HG03565 (cell line): Measurements from ENCODE around the gene CDH23.

Experiments used
- ATAC-seq: cut with Tn5 transposase; IDR thresholded peaks from one replicate; pipeline ENCODE4 v1.9.1; 2021; ENCODE audit warnings: mild to moderate bottlenecking, moderate library complexity; ENCODE audit not compliant: unreplicated experiment

The CDH23 gene

GRCh38 chr10:71615538-71616329 lies 219.0 kb downstream of the CDH23 start:
- ATAC-seq = no peak

GRCh38 chr10:71616817-71617654 lies 220.3 kb downstream of the CDH23 start:
- no peak for ATAC-seq

DNA sequence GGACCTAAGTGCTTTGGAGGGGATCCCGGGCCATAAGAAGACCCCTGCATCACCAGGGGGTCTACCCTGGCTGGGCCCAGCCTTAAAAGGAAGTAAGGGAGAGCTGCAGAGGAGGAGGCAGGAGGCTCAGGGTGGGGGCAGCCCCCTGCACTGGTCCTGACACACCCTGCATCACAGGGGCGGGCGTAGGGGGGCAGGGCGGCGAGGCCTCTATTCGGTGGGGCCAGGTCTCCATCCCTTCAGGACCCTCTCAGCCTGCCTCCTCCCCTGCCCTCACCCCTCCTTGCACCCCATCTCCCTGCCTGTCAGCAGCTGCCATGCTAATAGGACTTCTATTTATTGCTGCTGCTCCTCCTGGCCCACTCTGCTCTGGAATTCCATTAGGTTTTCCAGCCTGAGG lies 221.5 kb downstream of the CDH23 start:
- no peak for ATAC-seq

GRCh38 chr10:71618598-71618997 lies 221.9 kb downstream of the CDH23 start:
- ATAC-seq = no peak

DNA sequence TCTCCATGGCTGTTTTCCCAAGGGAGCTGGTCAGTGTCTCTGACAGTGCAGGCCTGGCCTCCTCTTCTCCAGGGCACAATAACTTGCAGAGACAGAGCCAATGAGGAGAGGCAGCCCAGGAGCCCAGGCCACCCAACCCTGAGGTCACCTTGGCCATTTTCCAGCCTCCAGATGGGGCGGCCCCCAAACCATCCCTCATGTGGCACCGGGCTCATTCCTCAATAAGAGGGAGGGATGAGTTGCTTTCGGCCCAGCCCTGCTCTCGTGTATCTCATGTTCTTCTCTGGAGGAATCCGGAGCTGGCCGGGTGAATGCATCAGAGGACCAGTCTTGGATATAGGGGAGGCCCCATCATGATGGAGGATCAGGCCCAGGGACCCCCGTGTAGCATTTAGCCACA lies 223.9 kb downstream of the CDH23 start:
- ATAC-seq = no peak

DNA sequence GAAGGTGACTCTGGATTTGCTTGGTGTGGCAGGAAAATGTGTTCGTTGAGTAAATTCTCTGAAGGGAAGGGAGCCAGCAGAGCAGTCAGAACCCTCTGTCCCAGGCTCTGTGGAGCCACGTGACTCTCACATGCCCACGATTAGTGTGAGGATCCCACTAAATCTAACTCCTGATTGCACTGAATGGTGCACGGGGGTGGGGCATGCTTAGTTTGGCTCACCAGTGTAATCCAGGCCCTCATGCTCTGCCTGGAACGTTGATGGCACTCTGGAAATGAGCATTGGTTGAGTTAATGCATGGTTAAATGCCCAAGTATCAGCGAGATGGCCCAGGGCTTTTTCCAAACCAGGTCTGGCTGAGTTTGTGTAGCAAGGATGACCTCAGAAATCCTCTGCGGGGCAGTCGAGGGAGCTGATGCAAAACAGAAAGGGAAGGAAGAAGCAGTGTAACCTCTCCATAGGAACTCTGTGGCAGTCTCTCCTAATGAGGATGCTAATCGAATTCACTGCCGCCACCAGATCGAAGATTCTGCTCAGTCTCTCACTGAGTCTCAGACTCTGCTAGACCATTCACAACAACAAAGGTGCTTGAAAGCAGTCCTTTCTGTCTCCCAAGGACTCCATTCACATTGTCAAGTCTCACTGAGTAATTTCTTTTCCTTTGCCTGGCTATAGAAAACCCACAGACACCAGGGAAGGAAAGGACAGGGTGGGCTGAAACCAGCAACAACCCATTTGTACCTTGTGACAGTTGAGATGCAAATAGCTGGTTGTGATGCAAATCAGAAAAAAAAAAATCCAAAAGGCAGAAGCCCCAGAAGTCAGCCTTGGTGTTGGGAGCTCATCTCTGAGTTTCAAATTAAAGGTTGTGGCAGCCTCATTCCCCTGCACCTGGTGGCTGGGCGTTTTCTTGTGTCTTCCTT lies 224.8 kb downstream of the CDH23 start:
- ATAC-seq = no peak

- no peak for ATAC-seq
These were observed 225.4 kb downstream of the CDH23 start for GRCh38 chr10:71622154-71622526.

GRCh38 chr10:71622616-71623015 lies 225.9 kb downstream of the CDH23 start:
- ATAC-seq = no peak

- ATAC-seq = no peak
These were observed 226.6 kb downstream of the CDH23 start for GRCh38 chr10:71623098-71623985.

DNA sequence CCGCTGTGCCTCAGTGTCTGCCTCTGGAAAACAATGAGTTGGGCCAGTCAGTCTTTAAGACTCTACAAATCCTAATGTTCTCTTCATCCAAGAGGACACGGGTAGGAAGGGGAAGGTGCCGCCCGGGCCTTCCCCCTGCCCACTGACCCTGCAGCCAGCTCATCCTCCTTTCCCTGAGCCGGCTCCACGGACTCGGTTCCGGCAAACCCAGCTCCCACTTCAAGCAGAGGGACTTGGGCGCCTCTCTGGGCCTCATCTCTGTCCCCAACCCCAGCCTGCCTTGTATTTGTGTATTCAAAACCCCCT lies 227.2 kb downstream of the CDH23 start:
- ATAC-seq = no peak

DNA sequence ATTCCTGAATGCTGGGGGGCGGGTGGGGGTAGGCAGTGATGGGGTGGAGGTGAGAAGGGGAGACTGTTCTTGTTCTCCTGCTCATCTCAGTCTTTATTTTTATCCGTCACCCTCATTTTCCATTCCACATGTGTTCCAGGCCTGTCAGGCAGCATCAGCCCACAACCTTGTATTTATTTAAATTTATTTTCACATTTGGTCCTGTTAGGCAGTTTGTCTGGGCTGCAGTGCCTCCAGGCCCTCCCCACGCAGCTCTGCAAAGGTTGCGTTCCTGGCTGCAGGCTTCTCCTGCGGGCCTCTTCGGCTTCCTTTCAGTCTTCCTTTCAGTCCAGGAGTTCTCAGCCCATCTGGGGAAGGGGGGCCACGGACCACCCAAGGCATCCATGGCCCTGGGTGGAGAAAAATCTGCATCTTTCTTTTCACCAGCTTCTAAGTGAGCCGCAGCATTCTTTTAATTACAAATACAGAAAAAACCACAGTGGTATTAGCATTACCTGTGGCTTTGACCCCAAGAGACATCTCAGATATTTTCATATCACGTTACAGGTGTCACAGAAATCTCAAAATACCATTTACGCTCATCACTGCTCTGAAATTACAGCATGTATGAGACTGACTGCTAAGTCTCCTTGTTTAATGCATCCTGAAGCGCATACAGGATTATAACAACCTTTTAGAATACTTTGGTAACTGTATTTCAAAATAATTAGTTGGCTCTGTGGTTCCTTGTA lies 228.9 kb downstream of the CDH23 start:
- no peak for ATAC-seq

GRCh38 chr10:71627230-71627939 lies 230.7 kb downstream of the CDH23 start:
- no peak for ATAC-seq

- no peak for ATAC-seq
These were observed 231.2 kb downstream of the CDH23 start for GRCh38 chr10:71627956-71628355.

DNA sequence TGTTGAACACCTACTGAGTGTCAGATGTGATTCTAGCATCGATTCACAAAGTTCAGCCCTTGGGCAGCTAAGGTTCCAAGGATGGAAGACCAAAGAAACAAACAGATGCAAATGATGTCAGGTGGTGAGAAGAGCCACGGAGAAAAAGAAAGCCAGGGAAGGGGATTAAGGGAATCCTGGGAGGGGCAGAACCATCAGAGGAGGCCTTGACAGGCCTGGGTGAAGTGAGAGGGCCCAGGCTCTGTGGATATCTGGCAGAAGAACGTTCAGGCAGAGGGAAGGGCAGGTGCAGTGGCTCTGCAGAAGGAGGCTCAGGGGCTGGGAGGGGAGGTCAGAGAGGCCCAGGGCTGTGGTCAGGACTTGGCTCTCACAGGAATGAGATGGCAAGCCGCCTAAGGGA lies 232.4 kb downstream of the CDH23 start:
- no peak for ATAC-seq

GRCh38 chr10:71630168-71630567 lies 233.4 kb downstream of the CDH23 start:
- no peak for ATAC-seq

DNA sequence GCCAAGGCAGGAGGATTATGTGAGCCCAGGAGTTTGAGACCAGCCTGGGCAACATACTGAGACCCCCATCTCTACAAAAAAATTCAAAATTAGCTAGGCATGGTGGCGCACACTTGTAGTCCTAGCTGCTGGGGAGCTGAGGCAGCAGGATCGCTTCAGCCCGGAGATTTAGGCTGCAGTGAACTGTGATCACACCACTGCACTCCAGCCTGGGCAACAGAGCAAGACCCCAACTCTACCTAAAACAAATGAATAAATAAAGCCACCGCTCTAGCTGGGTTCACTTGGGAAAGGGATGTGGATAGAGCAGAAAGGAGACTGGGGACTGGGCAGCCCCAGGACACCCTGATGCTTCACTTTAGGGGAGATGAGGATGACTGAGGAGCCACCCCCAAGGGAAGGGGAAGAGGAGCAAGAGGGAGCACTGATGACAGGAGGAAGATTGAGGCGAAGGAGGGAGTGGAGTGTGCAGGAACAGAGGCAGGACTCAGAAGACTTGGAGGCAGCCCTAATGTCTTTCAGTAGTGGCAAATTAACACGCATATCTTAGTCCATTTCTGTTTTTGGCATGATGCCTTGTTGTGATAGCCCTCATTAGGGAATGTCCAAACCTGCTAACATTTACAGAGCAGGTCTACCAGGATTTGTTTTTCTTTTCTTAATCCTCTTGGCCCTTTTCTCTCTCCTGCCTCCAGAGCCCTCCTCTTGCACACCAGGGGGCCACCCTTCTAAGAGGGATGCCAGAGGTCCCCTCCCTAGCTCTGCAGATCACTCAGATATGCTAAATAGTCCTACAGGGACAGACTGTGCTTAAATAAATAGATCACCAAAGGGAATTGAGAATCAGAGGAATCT lies 234.5 kb downstream of the CDH23 start:
- ATAC-seq = no peak

DNA sequence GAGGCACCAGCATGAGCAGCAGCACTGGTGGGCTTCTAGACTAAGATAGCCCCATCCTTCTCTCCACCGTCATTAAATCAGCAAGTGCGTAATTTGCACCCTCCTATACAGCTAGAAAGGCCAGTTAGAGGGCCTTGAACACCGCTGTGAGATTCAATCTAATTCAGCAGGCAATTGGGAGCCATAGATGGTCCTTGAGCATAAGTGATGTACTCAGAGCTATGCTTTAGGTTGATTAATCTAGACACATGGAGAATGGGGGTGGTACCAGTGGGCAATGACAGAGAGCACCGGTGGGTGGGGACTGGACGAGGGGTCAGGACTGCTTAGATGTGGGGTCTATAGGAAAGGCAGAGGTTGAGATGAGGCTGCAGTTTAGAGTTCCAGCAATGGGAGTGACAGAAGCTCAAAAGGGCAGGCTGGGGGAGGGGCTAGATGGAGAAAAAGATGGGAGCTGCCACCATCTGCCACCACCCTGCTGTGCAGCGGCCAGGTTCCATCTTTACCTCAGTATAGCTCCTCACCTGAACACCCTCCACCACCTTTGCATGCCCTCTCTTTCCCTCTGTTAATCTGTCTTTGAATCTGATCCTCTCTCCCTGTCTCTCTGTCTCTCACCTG lies 235.6 kb downstream of the CDH23 start:
- ATAC-seq = no peak
